Measurements from ENCODE around the gene GSC.
"Not testable (repeated sequence)": the region's sequence is repeated elsewhere in the genome, so short reads cannot be mapped to it uniquely, and the experiment has no call there.

The GSC gene

DNA sequence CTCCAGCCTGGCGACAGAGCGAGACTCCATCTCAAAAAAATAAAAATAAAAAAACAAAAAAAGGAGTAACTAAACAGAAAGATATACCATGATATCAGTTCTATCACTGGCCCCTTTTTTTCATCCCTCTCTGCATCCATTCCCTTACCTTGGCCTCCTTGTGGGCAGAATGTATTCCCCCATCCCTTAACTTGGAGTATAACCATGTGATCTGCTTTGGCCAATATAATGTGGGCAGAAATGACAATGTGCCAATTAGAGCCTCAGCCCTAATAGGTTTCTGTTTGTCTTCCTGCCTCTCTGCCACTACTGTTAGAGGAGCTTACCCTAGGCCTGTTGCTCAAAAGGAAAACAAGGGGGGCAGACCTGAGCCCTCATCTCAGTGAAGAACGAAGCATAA, 23.8 kb downstream of the GSC start:
- no peak for DNase-seq (ENCODE audit: low read depth)

DNA sequence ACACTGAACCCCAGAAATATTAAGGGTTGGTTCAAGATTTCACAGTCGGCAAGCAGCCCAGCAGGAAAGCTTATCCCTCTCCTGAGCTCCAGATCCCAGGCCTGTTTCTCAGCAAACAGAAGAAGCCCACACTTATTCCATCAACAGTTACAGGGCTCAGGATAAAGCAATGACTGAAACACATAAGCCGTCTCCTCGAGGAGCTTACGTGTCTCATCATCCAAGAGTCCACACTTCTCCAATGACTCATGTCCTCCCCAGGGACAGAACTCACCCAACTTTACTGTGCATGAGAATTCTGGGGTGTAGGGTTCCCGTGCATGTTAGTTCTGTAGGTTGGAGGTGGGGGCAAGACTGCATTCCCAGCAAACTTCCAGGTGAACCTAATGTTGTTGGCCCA, 31.2 kb downstream of the GSC start:
- no peak for DNase-seq (ENCODE audit: low read depth)

DNA sequence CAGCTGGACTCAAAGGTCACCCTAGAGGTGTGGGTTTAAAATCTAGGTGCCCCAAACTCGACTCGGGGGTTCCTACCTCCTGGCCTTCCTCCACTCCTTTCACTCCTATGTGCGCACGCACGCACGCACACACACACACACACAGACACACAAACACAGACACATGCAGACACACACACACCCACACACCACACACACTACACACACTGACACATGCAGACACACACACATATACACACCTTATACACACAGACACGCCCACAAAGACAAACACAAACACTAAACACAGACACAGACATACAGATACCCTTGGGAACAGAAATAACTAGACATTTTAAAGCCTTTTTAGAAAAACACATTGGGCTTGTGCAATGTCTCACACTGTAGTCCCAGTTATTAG, 31.8 kb downstream of the GSC start:
- no peak for DNase-seq (ENCODE audit: low read depth)

DNA sequence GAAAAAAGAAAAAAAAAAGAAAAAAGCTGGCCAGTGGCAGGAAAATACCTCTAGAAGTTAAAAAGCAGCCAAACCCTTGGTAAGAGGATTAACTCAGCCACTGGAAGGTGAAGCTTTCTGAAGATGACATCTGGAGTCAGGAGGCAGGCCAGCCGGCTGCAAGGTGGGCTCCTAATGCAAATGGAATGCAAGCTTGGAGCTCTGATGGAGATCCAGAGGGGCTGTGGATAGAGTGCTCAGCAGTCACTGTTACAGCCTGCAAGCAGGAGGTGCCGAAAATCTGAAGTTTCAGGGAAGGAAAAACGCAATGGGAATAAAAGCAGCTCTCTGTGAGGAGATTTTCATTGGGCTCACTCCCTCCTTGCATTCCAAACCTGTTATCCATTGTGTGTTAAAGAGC, 41.0 kb downstream of the GSC start:
- no peak for DNase-seq (ENCODE audit: low read depth)

DNA sequence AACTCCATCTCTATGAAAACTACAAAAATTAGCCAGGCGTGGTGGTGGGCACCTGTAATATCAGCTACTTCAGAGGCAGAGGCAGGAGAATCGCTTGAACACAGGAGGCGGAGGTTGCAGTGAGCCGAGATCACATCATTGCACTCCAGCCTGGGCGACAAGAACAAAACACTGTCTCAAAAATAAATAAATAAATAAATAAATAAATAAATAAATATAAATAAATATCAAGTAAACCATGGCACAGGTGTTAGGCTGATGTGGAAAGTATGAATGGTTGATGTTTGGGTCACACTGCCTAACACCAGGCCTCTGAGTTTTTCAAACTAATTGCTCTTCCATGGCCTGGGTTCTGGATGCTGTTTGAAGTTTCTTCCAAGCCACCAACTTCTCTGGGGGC, 41.5 kb downstream of the GSC start:
- DNase-seq (ENCODE audit: low read depth) = not testable (repeated sequence)

GRCh38 chr14:94726649-94727048, 43.3 kb downstream of the GSC start:
- not testable (repeated sequence) for DNase-seq (ENCODE audit: low read depth)

DNA sequence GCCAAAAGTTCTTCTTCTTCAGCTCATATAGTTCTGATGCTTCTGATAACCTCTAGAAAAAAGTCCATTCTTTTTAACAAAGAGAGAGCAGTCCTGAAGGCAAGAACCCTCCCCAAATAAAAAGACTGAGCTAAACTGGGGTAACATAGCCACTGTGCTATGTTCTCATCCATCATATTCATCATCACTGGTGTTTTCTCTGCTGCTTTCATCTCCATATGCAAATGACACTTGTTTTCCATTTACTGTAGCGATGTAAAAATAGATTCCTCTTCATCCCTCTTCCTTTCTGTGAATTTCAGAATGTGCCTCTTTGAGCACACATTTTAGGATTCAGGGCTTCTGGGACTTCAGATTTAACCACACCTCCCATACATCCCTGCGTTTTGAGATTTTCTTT, 44.9 kb downstream of the GSC start:
- no peak for DNase-seq (ENCODE audit: low read depth)

DNA sequence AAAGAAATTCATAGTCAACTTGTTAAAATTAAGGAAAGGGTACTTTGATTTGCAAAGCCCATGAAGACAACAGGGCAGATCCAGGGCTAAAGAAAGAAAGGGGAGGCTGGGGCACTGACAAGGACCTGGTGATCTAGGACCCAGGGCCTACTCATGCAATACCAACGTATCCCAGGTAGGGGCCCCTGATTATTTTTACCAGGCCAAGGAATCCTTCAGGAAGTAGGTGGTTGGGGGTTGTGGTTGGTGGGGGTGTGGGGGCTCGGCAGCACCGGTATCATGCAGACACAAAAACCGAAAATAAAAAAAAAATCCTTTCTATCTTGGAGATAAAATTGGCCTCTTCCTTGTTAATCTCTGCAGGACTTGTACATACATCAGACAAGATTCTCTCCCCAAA, 47.5 kb downstream of the GSC start:
- no peak for DNase-seq (ENCODE audit: low read depth)

Measured in amniotic epithelial cell (primary cell).